ENCODE data around the gene DYSF.
A peak's percentile ranks its signal among the peaks of the same experiment; 100 is the strongest.

DYSF gene

DNA sequence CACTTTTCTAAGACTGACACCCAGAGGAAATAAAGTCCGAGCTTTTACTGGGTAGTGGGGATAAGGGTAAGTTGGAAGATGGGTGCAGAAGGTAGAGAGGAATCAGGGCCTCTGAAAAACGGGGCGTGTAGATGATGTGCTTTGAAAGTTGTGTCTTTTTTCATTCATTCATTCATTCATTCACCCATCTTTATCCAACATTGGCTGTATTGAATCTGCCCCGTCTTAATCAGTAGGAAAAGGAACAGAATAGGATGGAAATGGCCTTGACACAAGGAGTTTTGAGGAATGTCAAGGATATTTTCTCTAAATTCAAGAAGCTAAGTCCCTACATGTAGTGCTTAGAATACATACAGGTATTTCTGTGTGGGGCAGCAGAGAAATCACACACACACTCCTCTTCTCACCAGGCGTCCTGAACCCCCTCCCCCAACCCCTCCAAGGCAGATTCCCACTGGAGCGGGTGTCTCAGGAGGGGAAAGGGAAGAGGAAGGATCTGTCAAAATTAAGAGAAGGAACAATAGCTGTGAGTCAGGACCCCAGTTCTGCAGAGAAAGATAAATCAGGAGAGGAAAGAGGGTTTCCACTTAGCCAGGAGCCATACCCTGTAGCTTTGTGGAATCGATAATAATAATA, 13.9 kb downstream of the DYSF start:
- CTCF ChIA-PET = interaction anchor here (1.0 to 2.6 kb wide), 6 partner anchors 14 to 244 kb away, joined by 3 to 10 read pairs (median 4); partner anchors contain the start of gene ZNF638

DNA sequence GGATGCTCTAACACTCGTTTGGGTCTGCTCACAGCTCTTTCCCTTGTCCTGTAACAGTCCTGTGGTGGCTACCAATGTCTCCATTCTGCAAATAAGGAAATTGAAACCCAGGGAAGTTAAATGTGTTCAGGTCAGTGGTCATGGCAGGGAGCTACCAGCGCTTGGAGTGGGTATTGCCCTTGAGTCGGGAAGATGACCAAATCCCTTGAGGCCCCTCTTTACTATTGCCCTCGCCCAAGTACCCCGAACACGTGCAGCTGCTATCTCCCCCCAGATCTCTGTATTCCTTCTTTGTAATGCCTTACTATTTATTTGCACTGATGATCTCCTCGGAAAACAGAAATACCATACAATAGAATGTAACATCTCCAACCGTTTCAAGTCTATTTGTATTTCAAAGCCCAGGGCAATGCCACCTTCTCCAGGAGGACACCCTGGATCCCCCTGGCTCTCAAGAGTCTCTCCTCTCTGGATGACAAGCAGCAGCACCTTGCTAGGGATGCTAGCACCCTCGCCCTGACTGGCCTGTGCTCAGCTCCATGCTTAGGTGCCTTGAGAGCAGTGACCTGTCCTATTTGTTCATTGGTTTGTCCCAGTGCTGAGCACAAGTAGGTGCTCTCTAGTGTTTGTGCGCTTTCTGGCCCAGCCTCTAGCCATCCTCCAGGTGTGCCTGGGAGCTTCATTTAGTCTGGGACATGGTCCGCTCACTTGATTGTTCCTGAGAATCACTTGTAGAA, 15.1 kb downstream of the DYSF start:
- H3K4me3 ChIP-seq (ENCODE audit: low read depth, low read length) = no peak overlapping the region
- H3K27ac ChIP-seq (ENCODE audit: extremely low read depth, low read depth, low read length) = no peak overlapping the region
- ChIA-PET CTCF (interaction anchor here (1.4 to 2.6 kb wide), 4 partner anchors 7 to 245 kb away, joined by 3 to 10 read pairs (median 6); no protein-coding TSS in a partner anchor), POLR2A (no interaction called here)
- no peaks in the 10 kb centered on the region for H3K9me3 ChIP-seq (ENCODE audit: control insufficient read depth, insufficient read depth, low read depth, low read length)
- TF ChIP-seq ZNF266 (tag by site-specific recombination; IDR thresholded peaks at IDR 0.05; ENCODE audit: low read depth) = no peak
- TF ChIP-seq ZNF416 (tag by site-specific recombination; IDR thresholded peaks at IDR 0.05) = no peak
- no peak for TF ChIP-seq ZNF223 (tag by site-specific recombination; IDR thresholded peaks at IDR 0.05)
- TF ChIP-seq ZBTB1 (tag by site-specific recombination; IDR thresholded peaks at IDR 0.05) = no peak
- TF ChIP-seq ZNF473 (tag by site-specific recombination; IDR thresholded peaks at IDR 0.05) = no peak
- no peak for TF ChIP-seq ZNF48 (tag by site-specific recombination; IDR thresholded peaks at IDR 0.05)
- TF ChIP-seq ZNF571 (tag by site-specific recombination; IDR thresholded peaks at IDR 0.05) = no peak
- TF ChIP-seq, protein P1, sequence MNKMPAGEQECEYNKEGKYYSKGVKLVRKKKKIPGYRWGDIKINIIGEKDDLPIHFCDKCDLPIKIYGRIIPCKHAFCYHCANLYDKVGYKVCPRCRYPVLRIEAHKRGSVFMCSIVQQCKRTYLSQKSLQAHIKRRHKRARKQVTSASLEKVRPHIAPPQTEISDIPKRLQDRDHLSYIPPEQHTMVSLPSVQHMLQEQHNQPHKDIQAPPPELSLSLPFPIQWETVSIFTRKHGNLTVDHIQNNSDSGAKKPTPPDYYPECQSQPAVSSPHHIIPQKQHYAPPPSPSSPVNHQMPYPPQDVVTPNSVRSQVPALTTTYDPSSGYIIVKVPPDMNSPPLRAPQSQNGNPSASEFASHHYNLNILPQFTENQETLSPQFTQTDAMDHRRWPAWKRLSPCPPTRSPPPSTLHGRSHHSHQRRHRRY (tag by site-specific recombination; IDR thresholded peaks at IDR 0.05) = no peak
- no peak for TF ChIP-seq MYNN (tag by site-specific recombination; IDR thresholded peaks at IDR 0.05; ENCODE audit: borderline replicate concordance)
- no peak for TF ChIP-seq ZNF629 (tag by site-specific recombination; IDR thresholded peaks at IDR 0.05)
- TF ChIP-seq ZNF302 (tag by site-specific recombination; IDR thresholded peaks at IDR 0.05; ENCODE audit: low read depth) = no peak
- no peaks in the 10 kb centered on the region for H3K36me3 ChIP-seq (ENCODE audit: control insufficient read depth in 2 of 2, insufficient read depth in 1 of 2, low read length in 2 of 2)
- H3K4me1 ChIP-seq (ENCODE audit: control insufficient read depth, insufficient read depth, low read length) = no peaks in the 10 kb centered on the region

More for the DNA sequence above, 13.9 kb downstream of the DYSF start:
- Histone ChIP-seq H3K4me1 (ENCODE audit: control insufficient read depth, insufficient read depth, low read length) (no peaks in the 10 kb centered on the region), H3K27ac (ENCODE audit: extremely low read depth, low read depth, low read length) (no peak overlapping the region), H3K9me3 (ENCODE audit: control insufficient read depth, insufficient read depth, low read depth, low read length) (no peaks in the 10 kb centered on the region), H3K36me3 (ENCODE audit: control insufficient read depth in 2 of 2, insufficient read depth in 1 of 2, low read length in 2 of 2) (no peaks in the 10 kb centered on the region), H3K4me3 (ENCODE audit: low read depth, low read length) (peak overlapping the region; percentile 46)
- POLR2A ChIA-PET = no interaction called here
- TF ChIP-seq, protein P2, sequence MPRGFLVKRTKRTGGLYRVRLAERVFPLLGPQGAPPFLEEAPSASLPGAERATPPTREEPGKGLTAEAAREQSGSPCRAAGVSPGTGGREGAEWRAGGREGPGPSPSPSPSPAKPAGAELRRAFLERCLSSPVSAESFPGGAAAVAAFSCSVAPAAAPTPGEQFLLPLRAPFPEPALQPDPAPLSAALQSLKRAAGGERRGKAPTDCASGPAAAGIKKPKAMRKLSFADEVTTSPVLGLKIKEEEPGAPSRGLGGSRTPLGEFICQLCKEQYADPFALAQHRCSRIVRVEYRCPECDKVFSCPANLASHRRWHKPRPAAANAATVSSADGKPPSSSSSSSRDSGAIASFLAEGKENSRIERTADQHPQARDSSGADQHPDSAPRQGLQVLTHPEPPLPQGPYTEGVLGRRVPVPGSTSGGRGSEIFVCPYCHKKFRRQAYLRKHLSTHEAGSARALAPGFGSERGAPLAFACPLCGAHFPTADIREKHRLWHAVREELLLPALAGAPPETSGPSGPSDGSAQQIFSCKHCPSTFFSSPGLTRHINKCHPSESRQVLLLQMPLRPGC (tag by site-specific recombination; IDR thresholded peaks at IDR 0.05) = no peak
- TF ChIP-seq ZNF24 (tag by site-specific recombination; IDR thresholded peaks at IDR 0.05) = peak; percentile 72; the same call in 1 of the 2 replicates
- 0 out of 2 replicates have a peak, but pooled peaks have one; percentile 12 for TF ChIP-seq ZNF366 (tag by site-specific recombination; conservative IDR thresholded peaks at IDR 0.05)

DNA sequence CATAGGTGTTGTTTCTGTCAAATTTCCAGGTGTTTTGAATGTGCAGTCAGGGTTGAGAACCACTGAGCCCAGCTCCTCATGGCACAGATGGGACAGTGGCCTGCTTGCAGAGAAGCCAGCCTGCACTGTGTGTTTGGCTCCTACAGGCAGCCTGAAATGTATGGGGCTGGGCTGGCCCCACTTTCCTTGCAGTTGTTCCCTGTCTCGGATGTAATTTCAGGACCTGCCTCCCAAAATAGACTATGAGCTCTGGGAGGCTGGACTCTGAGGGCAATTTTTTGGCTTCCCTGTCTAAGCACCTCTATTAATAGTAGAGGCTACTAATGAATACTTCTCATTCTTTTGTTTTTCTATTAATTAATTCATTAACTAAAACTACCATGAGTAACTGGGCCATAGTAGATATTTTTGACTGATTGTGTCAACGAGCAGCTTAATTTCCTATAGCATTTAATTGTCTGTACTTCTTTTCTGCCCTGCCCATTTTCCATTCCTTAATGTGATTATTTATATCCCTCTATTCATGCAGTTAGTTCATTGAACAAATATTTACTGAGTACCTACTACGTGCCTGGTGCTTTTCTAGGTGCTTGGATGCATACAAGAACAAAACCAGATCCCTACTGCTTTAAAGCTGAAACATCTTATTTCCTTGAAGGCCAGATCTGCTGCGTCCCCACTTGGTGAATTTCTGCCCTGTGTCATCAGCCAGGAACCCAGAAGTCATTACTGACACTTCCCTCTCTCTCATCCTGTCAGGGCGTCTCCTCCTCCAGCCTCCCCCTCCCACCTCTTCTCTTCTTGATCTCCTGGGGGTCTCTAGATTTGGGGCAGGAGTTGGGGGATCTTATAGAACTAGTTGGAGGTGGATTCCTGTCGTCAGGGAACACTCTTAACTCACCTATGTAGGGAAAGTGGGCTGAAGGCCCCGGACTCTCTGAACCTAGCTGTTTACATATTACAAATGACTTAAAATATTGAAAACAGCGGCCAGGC, 16.3 kb downstream of the DYSF start:
- Histone ChIP-seq H3K36me3 (ENCODE audit: control insufficient read depth in 2 of 2, insufficient read depth in 1 of 2, low read length in 2 of 2) (no peaks in the 10 kb centered on the region), H3K27ac (ENCODE audit: extremely low read depth, low read depth, low read length) (no peak overlapping the region), H3K9me3 (ENCODE audit: control insufficient read depth, insufficient read depth, low read depth, low read length) (no peaks in the 10 kb centered on the region), H3K4me1 (ENCODE audit: control insufficient read depth, insufficient read depth, low read length) (no peaks in the 10 kb centered on the region), H3K4me3 (ENCODE audit: low read depth, low read length) (no peak overlapping the region)
- ChIA-PET CTCF (interaction anchor here (0.6 to 2.0 kb wide), 3 partner anchors 9 to 41 kb away, joined by 3 to 7 read pairs (median 3); no protein-coding TSS in a partner anchor), POLR2A (no interaction called here)
- TF ChIP-seq ZNF248 (tag by site-specific recombination; IDR thresholded peaks at IDR 0.05) = no peak
- TF ChIP-seq, protein P3, sequence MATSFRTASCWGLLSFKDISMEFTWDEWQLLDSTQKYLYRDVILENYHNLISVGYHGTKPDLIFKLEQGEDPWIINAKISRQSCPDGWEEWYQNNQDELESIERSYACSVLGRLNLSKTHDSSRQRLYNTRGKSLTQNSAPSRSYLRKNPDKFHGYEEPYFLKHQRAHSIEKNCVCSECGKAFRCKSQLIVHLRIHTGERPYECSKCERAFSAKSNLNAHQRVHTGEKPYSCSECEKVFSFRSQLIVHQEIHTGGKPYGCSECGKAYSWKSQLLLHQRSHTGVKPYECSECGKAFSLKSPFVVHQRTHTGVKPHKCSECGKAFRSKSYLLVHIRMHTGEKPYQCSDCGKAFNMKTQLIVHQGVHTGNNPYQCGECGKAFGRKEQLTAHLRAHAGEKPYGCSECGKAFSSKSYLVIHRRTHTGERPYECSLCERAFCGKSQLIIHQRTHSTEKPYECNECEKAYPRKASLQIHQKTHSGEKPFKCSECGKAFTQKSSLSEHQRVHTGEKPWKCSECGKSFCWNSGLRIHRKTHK (tag by site-specific recombination; IDR thresholded peaks at IDR 0.05) = no peak
- TF ChIP-seq ZNF521 (tag by site-specific recombination; IDR thresholded peaks at IDR 0.05) = no peak
- TF ChIP-seq, protein P4, sequence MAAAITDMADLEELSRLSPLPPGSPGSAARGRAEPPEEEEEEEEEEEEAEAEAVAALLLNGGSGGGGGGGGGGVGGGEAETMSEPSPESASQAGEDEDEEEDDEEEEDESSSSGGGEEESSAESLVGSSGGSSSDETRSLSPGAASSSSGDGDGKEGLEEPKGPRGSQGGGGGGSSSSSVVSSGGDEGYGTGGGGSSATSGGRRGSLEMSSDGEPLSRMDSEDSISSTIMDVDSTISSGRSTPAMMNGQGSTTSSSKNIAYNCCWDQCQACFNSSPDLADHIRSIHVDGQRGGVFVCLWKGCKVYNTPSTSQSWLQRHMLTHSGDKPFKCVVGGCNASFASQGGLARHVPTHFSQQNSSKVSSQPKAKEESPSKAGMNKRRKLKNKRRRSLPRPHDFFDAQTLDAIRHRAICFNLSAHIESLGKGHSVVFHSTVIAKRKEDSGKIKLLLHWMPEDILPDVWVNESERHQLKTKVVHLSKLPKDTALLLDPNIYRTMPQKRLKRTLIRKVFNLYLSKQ (tag by site-specific recombination; IDR thresholded peaks at IDR 0.05; ENCODE audit: borderline replicate concordance) = no peak
- no peak for TF ChIP-seq ZNF610 (tag by site-specific recombination; IDR thresholded peaks at IDR 0.05; ENCODE audit: borderline replicate concordance)
- no peak for TF ChIP-seq ZNF16 (tag by site-specific recombination; IDR thresholded peaks at IDR 0.05; ENCODE audit: low read depth)
- no peak for TF ChIP-seq ZNF335 (tag by site-specific recombination; conservative IDR thresholded peaks at IDR 0.05)
- TF ChIP-seq ZNF157 (tag by site-specific recombination; IDR thresholded peaks at IDR 0.05) = no peak
- TF ChIP-seq ZNF747 (tag by site-specific recombination; IDR thresholded peaks at IDR 0.05) = no peak

Measured in HEK293 (cell line).